Measurements from ENCODE around the gene MYOCOS. TPM values are rescaled to one million over a fixed set of nuclear protein-coding genes. Genes with fewer than 3 reads are reported as not detected.

The MYOCOS gene
- total RNA-seq, 1 experiment from 2014 or later, result not detected

DNA sequence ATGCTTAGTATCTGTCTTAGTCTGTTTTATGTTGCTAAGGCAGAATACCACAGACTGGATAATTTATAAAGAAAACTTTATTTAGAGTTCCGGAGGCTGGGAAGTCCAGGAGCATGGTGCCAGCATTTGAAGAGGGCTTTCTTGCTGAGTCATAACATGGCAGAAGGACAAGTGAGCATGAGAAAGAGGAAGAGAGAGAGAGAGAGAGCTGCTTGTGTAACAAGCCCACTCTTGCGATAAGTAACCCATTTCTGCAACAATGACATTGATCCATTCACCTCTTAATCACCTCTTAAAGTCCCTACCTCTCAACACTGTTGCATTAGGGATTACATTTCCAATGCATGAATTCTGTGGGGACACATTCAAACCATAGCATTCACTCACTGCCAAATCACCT is 11.7 kb upstream of the MYOCOS start:
- H3K4me2 ChIP-seq (ENCODE audit: low read length), result no peak overlapping the region
- H3K9me2 ChIP-seq (ENCODE audit: insufficient read depth), result no peaks in the 10 kb centered on the region
- no peak overlapping the region for H3K9ac ChIP-seq (ENCODE audit: low read length)
- H3K27ac ChIP-seq (ENCODE audit: low read depth, low read length), result no peak overlapping the region
- intact Hi-C loops (cut with micrococcal nuclease), result no loop called here
- no peak overlapping the region for H2AFZ ChIP-seq (ENCODE audit: low read depth, low read length, poor library complexity, severe bottlenecking)
- no peaks in the 10 kb centered on the region for H4K20me1 ChIP-seq (ENCODE audit: insufficient read depth)
- ChIA-PET RAD21 (ENCODE audit: low non-redundant PET in 1 of 2, low total read pairs in 2 of 2, uncharacterized antibody in 2 of 2, unreplicated experiment in 2 of 2) (no interaction called here), CTCF (no interaction called here), POLR2A (no interaction called here)
- no peaks in the 10 kb centered on the region for H3K36me3 ChIP-seq (ENCODE audit: control insufficient read depth in 1 of 2, insufficient read depth in 2 of 2, low read length in 2 of 2)
- H3K4me1 ChIP-seq (ENCODE audit: control insufficient read depth in 1 of 2, insufficient read depth in 2 of 2, low read length in 2 of 2), result no peaks in the 10 kb centered on the region
- no peaks in the 10 kb centered on the region for H3K27me3 ChIP-seq (ENCODE audit: insufficient read depth, low read length)
- BruUV-seq (replicated peaks), result no TSS peak
- no peak overlapping the region for H3K4me3 ChIP-seq (replicated peaks in 1 of 2; ENCODE audit: low read depth in 1 of 2, low read length in 2 of 2)
- H3K79me2 ChIP-seq (ENCODE audit: insufficient read depth, low read length), result no peaks in the 10 kb centered on the region
- H3K9me3 ChIP-seq (ENCODE audit: control insufficient read depth in 1 of 2, insufficient read depth in 1 of 2, low read depth in 1 of 2, low read length in 2 of 2), result no peaks in the 10 kb centered on the region
- DNase-seq (ENCODE audit: low read depth, low spot score) (no peak), ATAC-seq (no peak)
- no peak for TF ChIP-seq SRF (IDR thresholded peaks at IDR 0.05; ENCODE audit: low read depth)

- no peak overlapping the region for H3K9ac ChIP-seq (ENCODE audit: low read length)
- no peak overlapping the region for H3K4me3 ChIP-seq (replicated peaks in 1 of 2; ENCODE audit: low read depth in 1 of 2, low read length in 2 of 2)
- no peaks in the 10 kb centered on the region for H3K4me1 ChIP-seq (ENCODE audit: control insufficient read depth in 1 of 2, insufficient read depth in 2 of 2, low read length in 2 of 2)
- BruUV-seq (replicated peaks), result no TSS peak
- no peaks in the 10 kb centered on the region for H3K79me2 ChIP-seq (ENCODE audit: insufficient read depth, low read length)
- H3K9me2 ChIP-seq (ENCODE audit: insufficient read depth), result no peaks in the 10 kb centered on the region
- H4K20me1 ChIP-seq (ENCODE audit: insufficient read depth), result no peaks in the 10 kb centered on the region
- ChIA-PET POLR2A (no interaction called here), CTCF (no interaction called here), RAD21 (ENCODE audit: low non-redundant PET in 1 of 2, low total read pairs in 2 of 2, uncharacterized antibody in 2 of 2, unreplicated experiment in 2 of 2) (no interaction called here)
- no peaks in the 10 kb centered on the region for H3K36me3 ChIP-seq (ENCODE audit: control insufficient read depth in 1 of 2, insufficient read depth in 2 of 2, low read length in 2 of 2)
- H3K27ac ChIP-seq (ENCODE audit: low read depth, low read length), result no peak overlapping the region
- H3K9me3 ChIP-seq (ENCODE audit: control insufficient read depth in 1 of 2, insufficient read depth in 1 of 2, low read depth in 1 of 2, low read length in 2 of 2), result no peaks in the 10 kb centered on the region
- DNase-seq (ENCODE audit: low read depth, low spot score) (no peak), ATAC-seq (no peak)
- H2AFZ ChIP-seq (ENCODE audit: low read depth, low read length, poor library complexity, severe bottlenecking), result no peak overlapping the region
- no peaks in the 10 kb centered on the region for H3K27me3 ChIP-seq (ENCODE audit: insufficient read depth, low read length)
- TF ChIP-seq ZFX (IDR thresholded peaks at IDR 0.05), result no peak
- no peak for TF ChIP-seq JUND (IDR thresholded peaks at IDR 0.05)
- TF ChIP-seq, protein P1, sequence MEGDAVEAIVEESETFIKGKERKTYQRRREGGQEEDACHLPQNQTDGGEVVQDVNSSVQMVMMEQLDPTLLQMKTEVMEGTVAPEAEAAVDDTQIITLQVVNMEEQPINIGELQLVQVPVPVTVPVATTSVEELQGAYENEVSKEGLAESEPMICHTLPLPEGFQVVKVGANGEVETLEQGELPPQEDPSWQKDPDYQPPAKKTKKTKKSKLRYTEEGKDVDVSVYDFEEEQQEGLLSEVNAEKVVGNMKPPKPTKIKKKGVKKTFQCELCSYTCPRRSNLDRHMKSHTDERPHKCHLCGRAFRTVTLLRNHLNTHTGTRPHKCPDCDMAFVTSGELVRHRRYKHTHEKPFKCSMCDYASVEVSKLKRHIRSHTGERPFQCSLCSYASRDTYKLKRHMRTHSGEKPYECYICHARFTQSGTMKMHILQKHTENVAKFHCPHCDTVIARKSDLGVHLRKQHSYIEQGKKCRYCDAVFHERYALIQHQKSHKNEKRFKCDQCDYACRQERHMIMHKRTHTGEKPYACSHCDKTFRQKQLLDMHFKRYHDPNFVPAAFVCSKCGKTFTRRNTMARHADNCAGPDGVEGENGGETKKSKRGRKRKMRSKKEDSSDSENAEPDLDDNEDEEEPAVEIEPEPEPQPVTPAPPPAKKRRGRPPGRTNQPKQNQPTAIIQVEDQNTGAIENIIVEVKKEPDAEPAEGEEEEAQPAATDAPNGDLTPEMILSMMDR (IDR thresholded peaks at IDR 0.05 in 2 of 3, conservative IDR thresholded peaks at IDR 0.05 in 1 of 3; ENCODE audit: borderline replicate concordance in 1 of 3, insufficient read depth in 1 of 3, low read depth in 2 of 3, low read length in 2 of 3), result no peak
- no peak for TF ChIP-seq FOSL1 (IDR thresholded peaks at IDR 0.05; ENCODE audit: low read depth)
- no peak for TF ChIP-seq EGR1 (IDR thresholded peaks at IDR 0.05; ENCODE audit: low read depth)
- no peak for TF ChIP-seq POLR2A (IDR thresholded peaks at IDR 0.05; ENCODE audit: borderline replicate concordance, extremely low read depth, insufficient read depth, insufficient read length)
- TF ChIP-seq SIN3A (IDR thresholded peaks at IDR 0.05; ENCODE audit: low read depth), result no peak
- TF ChIP-seq YY1 (IDR thresholded peaks at IDR 0.05; ENCODE audit: extremely low read depth, insufficient replicate concordance, low read depth, low read length), result no peak
- TF ChIP-seq EZH2phosphoT487 (IDR thresholded peaks at IDR 0.05; ENCODE audit: borderline replicate concordance), result no peak
- H3K4me2 ChIP-seq (ENCODE audit: low read length), result no peak overlapping the region
- intact Hi-C loops (cut with micrococcal nuclease), result no loop called here
Measured at GRCh38 chr1:171611306-171611705, 10.7 kb upstream of the MYOCOS start.
